ENCODE results near the gene TMED5.
"Not testable (repeated sequence)": the region's sequence is repeated elsewhere in the genome, so short reads cannot be mapped to it uniquely, and the experiment has no call there.

The TMED5 gene

GRCh38 chr1:93179886-93180722, at the start of gene TMED5:
Gene TMED5, minus strand, starts transcription at chr1:93180413. Its CDS starts 171 bp downstream, at chr1:93180242.
- DNase-seq (ENCODE audit: low read depth), result peak; percentile 93
- peak within 1 kb of the TSS; percentile 75 for H3K4me3 ChIP-seq (ENCODE audit: low read depth, low read length)
- TF ChIP-seq CTCF (IDR thresholded peaks at IDR 0.05; ENCODE audit: control insufficient read depth, extremely low read depth, insufficient read depth), result 0 out of 2 replicates have a peak, but pooled peaks have one; percentile 1

GRCh38 chr1:93223023-93223675, 42.9 kb upstream of the TMED5 start:
- H3K4me3 ChIP-seq (ENCODE audit: low read depth, low read length), result no peak overlapping the region
- TF ChIP-seq CTCF (IDR thresholded peaks at IDR 0.05; ENCODE audit: control insufficient read depth, extremely low read depth, insufficient read depth), result no peak
- no peak for DNase-seq (ENCODE audit: low read depth)

- DNase-seq (ENCODE audit: low read depth), result no peak
- no peak overlapping the region for H3K4me3 ChIP-seq (ENCODE audit: low read depth, low read length)
- TF ChIP-seq CTCF (IDR thresholded peaks at IDR 0.05; ENCODE audit: control insufficient read depth, extremely low read depth, insufficient read depth), result no peak
These were observed 41.7 kb upstream of the TMED5 start for GRCh38 chr1:93221913-93222312.

- not testable (repeated sequence) for H3K4me3 ChIP-seq (ENCODE audit: low read depth, low read length); DNase-seq (ENCODE audit: low read depth)
These were observed 40.5 kb upstream of the TMED5 start for GRCh38 chr1:93220716-93221115.

- H3K4me3 ChIP-seq (ENCODE audit: low read depth, low read length), result no peak overlapping the region
- TF ChIP-seq CTCF (IDR thresholded peaks at IDR 0.05; ENCODE audit: control insufficient read depth, extremely low read depth, insufficient read depth), result no peak
- DNase-seq (ENCODE audit: low read depth), result no peak
These were observed 39.2 kb upstream of the TMED5 start for GRCh38 chr1:93219443-93219842.

- H3K4me3 ChIP-seq (ENCODE audit: low read depth, low read length), result no peak overlapping the region
- TF ChIP-seq CTCF (IDR thresholded peaks at IDR 0.05; ENCODE audit: control insufficient read depth, extremely low read depth, insufficient read depth), result no peak
- no peak for DNase-seq (ENCODE audit: low read depth)
These were observed 35.1 kb upstream of the TMED5 start for GRCh38 chr1:93215322-93215721.

GRCh38 chr1:93207211-93207610, 27.0 kb upstream of the TMED5 start:
- H3K4me3 ChIP-seq (ENCODE audit: low read depth, low read length), result no peak overlapping the region
- DNase-seq (ENCODE audit: low read depth), result no peak
- no peak for TF ChIP-seq CTCF (IDR thresholded peaks at IDR 0.05; ENCODE audit: control insufficient read depth, extremely low read depth, insufficient read depth)

Data from LNCaP clone FGC (cell line).